GM19043 (cell line): Measurements from ENCODE around the gene PNLIPRP3.

Experiments
- ATAC-seq: cut with Tn5 transposase; IDR thresholded peaks from one replicate; pipeline ENCODE4 v1.9.1; 2021; ENCODE audit warnings: low read depth; ENCODE audit not compliant: unreplicated experiment

Gene PNLIPRP3

DNA sequence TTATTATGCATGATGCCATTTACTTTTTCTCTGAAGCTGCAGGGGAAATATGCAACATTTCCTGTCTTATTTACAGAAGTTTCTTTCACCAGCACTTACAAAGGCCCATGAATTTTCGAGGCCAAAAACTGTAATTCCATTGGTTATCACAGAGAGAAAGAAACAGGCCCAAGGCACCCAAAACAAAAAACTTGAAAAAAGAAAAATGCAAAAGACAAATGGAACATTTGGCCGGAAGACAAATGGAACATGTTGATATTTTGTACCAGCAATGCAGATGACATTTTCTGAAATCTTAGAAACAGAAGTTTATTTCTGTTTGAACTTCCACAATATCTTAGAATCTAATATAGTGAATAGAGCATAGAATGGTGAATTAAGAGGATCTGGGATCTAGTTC lies 61.8 kb downstream of the PNLIPRP3 start:
- no peak for ATAC-seq

- ATAC-seq: no peak
These were observed 62.5 kb downstream of the PNLIPRP3 start for GRCh38 chr10:116490028-116490662.

GRCh38 chr10:116504786-116505185 lies 77.1 kb downstream of the PNLIPRP3 start:
- no peak for ATAC-seq

DNA sequence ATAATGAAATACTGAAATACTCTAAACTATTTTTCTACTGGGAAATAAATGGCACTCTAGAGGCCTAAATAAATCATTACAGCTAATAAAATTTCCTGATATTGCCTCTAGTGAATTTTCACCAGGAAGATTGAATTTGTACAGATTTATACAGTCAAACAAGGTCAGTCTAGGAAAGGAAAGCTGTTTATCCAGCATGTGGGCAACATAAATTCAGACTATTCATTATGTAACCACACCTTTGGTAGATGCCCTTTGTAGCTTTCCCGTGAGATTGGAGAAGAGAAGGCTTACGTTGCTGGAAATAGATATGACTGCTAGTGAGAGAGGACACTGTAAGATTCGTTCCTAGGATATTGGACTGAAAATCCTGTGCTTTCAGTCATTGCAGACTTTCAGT lies 82.9 kb downstream of the PNLIPRP3 start:
- ATAC-seq: no peak

DNA sequence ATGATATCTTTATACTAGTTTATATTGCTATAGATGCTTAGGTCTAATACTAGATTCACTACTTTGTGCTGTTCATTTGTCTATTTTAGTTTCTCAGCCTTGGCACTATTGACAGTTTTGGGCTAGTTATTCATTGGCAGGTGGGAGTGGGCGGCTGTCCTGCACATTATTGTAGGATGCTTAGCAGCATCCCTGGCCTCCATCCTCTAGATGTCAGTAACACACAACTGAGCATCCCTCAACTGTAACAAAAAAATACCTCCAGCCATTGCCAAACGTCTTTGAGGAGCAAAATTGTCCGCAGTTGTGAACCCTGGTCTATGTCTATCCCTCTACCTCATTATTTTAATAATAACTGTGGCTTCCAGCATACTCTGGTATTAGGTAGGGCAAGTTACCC lies 83.7 kb downstream of the PNLIPRP3 start:
- ATAC-seq: no peak

- ATAC-seq: peak; percentile 58
These were observed 94.0 kb downstream of the PNLIPRP3 start for GRCh38 chr10:116521424-116522290.

DNA sequence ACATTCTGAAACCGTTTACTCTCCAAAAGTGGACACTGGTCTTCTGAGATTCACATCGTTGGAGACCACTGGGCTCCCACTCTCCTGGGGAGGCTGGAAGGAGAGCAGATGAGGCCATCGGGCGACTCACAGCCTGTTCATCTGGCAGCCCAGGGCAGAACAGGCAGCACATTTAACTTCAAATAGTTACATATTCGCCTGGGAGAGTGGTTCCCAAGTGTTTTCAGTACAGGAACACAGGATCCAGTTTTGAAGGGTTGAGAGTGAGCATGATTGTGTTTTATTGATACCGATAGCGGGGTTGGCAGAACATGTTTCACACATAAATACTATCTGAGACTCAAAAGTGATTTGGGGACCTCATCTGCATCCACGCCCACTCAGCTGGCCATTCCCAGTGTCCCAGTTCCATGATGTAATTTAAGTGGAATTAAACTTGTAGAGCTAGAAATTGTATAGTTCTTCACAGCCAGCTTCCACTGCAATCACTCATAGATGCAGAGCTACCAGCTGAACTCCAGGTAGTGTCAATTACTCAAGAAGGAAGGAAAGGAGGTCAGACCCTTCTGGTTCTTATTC lies 95.2 kb downstream of the PNLIPRP3 start:
- ATAC-seq: no peak

DNA sequence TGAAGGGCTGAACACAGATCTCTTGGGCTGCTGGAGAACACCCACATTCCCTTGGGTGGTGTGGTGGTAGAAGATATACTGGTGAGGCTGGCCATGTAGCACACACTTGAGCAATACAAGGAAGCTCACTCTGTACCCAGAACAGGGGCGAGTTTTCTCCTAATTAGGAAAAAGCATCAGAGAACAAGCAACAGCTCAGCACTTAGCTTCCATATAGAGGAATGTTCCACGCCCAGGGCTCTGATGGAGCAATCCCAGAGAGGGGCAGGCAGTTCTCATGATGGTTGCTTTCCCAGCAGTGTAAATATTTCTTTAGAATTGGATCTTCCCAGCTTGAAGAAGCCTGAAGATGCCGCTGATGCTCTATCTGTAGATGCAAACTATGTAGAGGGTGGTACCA lies 97.1 kb downstream of the PNLIPRP3 start:
- no peak for ATAC-seq

- ATAC-seq: no peak
These were observed 98.6 kb downstream of the PNLIPRP3 start for GRCh38 chr10:116526219-116526618.
